GM20431 (cell line): Measurements from ENCODE around the gene ZBTB46.
"Not testable (repeated sequence)": the region's sequence is repeated elsewhere in the genome, so short reads cannot be mapped to it uniquely, and the experiment has no call there.

Experiments used
- in situ Hi-C: fragments of 300-500 bp; cut with MseI, MboI; formaldehyde crosslinking; loops from one replicate; pipeline ENCODE4 v1.15.0; 2020; ENCODE audit warnings: low sequenced_read_pairs; ENCODE audit not compliant: unreplicated experiment

The ZBTB46 gene

DNA sequence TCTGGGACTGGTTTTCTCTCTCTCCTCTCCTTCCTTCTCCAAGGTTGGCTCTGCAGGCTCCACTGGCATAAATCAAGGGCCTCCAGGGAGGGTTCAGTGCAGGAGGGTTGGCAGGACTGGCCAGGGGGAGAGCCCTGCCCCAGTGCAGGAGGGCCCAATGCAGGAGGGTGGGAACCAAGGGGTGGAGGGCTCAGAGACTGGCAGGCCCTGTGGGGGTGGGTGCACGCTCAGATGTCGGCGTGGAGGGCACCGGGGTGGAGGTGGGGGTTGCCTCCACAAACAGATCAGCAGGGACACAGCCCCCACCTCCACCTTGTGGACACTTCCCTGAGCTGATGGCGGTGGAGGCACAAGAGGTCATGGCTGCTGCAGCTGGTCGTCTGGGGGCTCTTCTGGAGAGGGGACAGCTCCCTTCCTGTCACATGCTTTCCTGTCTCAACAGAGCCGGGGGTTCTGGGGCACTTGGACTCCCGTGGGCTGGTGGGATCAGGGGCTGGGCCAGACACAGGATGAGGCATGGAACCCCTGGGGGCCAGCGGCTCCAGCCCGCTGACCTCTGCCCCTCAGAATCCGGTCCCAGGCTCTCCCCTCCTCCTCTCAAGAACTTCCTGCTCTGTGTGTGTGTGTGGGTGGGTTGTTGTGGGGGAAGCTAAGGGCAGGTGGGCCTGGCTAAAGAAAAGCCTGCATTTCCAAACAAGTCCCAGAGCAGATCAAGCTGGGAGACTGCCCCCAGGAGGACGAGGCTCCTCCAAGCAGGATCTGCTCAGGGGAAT, 27.5 kb upstream of the ZBTB46 start:
- in situ Hi-C loops, result no loop called here

DNA sequence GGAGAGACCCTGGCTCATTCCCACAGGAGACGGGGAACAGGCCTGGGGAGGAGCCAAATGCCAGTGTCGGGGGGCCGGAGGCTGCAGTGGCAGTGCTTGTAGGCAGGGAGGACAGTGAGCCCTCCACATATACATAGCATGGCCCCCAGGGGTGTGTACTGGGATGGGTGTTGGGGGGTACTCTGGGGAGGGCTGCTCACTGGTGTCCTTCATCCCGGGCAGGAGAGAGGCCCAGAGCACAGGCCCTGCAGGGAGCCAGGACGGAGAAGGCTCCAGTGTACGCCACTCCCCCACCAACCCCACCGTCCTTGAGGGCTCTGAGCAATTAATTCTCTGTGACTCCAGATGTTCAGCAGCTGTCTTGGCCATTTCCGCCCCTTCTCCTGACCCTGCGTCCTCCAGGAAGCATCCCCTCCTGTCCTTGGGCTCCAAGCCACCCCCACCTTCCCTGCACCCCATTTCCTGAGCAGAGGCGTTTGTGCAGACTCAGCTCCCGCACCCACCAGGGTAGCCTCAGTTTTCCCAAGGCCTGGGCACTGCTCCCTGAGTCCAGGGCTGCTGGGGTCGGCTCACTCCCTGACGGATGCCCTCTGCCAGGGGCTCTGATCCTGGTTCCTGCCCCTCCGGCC, 26.8 kb upstream of the ZBTB46 start:
- in situ Hi-C loops, result no loop called here

DNA sequence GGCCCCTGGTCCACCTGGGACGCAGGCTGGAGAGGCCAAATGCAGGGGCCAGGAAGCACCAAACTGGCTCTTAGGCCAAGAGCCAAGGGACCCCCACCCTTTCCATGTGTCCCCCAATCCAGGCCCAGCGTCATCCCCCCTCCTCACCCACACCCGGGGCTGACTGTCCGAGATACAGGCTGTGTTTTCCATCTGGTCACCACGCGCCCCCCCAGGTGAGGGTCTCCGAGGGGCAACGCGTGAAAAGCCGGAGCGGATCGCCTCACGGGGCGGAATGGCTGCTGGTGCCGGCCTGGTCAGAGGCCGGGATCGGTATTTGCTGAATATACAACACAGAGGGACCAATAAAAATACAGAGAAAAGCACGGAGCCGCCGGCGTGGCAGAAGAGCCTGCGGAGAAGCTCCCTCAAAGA, 25.0 kb upstream of the ZBTB46 start:
- in situ Hi-C loops, result no loop called here

DNA sequence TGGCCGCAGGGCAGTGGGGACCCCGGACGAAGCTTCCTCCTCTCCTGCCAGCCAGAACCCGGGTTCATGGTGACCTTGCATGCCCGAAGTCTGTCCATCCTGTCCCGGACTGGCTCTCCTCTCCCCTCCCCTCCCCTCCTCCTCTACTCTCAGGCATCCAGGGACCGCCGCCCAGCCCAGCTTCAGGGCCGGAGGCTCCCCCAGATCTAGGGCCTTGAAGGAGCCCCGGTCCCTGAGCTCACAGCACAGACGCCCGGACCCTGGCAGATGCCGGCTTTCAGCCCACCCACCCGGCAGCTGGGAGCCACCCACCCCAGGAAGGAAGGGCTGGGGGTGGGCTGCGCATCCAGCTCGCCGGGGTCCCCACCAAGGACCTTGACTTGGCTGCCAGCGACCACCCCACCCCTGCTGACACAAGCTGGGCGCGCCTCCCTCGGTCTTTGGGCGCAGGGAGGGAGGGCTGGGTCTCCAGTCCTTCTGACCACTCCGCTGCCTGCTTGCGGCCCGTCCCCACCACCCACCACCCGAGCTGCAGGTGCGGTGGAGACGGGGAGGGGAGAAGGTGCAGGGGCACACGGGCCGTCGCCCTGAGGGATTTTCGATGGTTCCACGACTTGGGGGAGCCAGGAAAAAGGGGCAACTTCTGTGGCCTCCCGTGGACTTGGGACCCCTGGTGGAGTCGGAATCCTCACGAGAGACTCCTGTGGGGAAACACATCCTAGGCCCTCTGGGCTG, 24.5 kb upstream of the ZBTB46 start:
- in situ Hi-C loops, result no loop called here

DNA sequence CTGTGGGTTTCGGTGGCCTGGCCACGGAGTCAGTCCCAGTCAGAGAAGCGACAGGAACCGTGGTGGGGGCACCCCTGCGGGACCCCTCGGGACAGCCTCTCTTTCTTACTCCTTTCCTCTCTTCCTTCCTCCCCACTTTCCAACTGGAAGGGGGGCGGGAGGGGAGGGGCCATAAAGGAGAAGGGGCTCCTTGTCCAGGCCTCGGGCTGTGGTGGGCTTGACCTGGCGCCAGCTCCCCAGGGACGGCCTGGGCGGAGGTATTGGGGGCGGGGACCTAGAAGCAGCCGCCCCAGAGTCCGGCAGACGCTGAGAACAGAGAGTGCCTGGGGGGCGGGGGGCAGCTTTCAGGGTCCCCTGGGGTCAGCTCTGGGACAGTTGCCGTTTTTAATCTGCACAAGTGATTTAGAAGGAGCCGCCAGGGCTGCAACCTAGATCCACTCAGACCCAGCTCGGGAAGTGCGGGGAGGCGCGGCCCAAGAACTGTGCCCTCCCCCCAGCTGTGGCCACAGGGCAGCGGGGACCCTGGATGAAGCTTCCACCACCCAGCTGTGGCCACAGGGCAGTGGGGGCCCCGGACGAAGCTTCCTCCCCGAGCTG, 23.8 kb upstream of the ZBTB46 start:
- in situ Hi-C loops, result no loop called here

DNA sequence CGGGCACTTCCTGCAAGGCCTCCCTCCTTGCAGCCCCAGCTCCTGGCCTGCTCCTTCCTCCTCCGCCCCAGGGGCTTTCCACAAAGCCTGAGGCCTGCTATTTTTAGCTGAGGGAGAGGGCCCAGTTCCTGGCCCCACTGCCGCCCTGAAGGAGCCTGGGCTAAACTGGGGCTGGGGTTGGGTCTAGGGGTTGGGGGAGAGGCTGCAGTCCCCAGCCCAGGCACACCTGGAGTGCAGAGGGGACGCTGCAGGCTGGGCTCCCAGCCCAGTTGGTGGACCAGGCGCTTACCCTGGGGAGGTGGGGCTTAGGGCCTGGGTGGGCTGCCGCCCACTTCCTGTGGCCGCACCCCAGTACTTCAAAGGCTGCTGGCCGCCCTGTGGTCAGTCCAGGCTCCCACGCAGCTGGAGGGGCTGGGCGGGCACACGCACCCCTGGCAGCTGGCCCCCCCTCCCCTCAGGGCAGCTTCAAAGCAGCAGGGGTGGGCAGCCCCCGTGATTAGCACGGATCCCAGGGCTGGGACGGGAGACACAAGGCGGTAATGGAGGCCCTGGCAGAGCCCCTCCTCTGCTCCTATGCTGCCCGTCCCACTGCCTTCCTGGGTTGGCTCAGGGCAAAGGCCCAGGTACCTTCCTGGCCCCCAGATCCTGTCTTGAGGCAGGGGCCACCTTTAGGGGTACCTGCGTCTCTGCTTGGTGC, 23.2 kb upstream of the ZBTB46 start:
- in situ Hi-C loops, result no loop called here

DNA sequence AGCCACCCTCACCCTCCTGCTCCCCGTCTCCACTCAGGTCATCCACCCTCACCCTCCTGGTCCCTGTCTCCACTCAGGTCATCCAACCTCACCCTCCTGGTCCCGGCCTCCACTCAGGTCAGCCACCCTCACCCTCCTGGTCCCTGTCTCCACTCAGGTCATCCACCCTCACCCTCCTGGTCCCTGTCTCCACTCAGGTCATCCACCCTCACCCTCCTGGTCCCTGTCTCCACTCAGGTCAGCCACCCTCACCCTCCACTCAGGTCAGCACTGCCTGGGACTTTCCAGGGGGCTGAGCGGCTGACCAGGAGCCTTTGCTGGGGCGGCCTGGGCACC, 22.6 kb upstream of the ZBTB46 start:
- in situ Hi-C loops, result not testable (repeated sequence)

DNA sequence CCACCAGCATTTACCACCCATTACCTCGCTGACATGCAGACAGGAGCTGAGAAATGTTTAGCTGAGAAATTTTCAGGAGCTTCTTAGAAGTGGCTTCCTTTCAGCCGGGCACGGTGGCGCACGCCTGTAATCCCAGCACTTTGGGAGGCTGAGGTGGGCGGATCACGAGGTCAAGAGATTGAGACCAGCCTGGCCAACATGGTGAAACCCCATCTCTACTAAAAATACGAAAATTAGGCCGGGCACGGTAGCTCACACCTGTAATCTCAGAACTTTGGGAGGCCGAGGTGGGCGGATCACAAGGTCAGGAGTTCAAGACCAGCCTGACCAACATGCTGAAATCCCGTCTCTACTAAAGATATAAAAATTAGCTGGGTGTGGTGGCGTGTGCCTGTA, 20.5 kb upstream of the ZBTB46 start:
- in situ Hi-C loops, result not testable (repeated sequence)

DNA sequence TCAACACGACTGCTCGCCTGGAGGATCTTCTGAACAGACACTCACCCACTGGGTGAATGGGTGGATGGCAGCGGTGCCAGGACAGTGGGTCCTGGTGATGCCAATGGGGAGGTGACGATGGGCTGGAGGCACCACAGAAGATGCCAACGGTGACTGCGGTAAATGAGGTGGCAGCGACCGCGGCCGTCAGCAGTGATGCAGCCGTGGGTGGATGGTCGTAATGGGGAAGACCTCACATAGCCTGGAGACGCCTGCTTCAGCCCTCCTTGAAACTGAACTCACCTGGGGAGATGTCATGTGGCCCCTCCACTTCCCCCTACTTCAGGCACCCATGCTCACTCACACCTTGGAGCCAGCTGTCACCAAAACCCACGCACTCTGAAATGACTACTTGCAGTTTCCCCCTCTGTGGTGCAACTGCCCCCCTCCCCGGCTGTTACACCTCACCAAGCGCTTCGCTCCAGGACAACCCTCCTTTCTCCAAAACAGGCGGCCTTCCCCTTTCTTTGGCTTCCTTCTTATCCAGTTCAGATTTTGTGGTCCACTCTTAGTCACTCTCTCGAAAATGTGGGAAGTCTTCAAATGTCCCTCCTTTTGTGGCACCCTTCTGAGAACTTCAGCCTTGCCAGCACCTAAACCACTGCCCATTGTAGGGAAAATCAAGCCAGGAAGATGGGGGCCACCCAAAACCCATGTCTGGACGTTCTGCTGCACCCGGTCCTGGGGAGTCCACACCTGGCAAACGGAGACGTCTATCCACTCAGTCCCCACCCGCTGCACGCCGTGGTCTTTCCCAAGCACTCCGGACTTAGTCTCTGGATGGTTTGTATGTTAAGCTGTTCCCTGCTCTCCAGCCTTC, 19.9 kb upstream of the ZBTB46 start:
- in situ Hi-C loops, result no loop called here

DNA sequence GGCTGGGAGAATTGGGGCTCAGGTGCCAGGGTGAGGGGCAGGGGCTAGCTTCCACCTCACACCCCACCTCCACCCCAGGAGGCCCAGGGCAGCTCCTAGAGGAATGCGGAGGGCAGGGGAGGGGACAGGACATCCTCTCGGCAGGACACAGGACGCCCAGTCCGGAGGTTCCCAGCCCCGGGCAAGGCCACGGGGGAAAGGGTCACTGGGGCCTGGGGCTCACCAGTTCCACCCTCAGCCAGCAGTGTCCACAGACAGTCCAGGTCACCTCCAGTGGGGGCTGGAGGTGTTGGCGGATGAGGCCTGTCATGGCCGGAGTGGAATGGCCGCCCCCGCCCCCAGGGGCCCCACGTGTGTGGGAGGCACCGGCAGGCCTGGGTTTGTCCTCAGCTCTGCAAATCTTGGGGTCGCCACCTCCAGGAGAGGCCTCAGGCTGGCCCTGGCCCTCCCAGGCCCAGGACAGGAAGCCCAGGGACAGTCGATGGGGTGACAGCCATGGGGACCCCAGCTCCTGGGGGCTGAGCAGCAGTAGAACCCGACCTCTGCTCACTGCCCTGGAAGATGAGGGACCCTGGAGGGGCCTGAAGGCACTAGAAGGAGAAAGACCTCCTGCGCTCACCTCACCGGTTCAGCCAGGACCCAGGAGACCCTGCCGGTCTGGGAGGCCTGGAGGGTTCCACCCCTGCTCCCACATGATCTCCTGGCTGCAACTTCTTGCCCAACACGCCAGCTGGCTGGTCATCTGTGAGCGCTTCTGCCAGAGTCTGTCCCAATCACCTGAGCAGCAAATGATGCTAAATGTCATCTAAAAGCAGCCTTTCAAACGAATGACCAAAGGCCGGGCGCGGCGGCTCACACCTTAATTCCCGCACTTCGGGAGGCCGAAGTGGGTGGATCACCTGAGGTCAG, 17.2 kb upstream of the ZBTB46 start:
- in situ Hi-C loops, result no loop called here

DNA sequence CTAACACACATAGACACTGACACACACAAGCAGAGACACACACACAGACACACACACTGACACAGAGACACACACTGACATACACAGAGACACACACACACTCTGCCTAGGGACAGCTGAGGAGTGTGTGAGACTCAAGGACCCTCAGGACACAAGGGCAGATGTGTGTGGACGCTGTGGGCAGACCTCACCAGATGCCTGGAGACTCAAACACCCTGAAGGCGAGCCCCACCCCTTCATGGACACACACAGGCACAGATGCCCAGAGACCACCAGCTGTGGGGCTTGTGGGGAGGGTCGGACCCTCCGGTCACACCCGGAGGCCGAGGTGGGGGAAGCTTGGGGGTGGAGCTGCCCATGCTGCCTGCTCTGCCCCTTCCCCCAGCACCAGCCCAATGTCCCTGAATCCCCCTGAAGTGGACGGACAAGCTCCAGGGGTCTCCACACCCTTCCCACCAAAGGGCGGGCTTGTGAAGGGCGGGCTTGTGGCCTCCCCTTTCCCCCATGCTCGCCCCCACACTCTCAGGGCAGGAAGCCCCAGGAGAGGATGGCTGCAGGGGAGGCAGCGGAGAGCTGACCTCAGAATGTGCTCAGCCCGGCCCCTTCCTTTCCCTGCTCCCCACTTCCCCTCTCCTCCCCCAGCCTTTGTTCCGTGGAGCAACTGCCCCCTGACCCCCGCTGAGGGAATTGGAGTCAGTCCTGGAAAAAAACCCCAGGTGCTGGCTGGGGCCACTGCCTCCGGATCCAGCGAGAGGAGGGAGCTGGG, 16.4 kb upstream of the ZBTB46 start:
- in situ Hi-C loops, result no loop called here

DNA sequence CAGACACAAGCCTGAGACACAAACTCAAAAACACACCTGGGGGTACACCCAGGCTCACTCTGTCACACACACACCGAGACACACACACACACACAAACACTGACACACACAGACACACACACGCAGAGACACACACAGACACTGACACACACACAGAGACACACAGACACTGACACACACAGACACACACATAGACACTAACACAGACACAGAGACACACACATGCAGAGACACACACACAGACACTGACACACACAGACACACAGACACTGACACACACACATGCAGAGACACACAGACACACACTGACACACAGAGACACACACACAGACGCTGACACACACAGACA, 15.8 kb upstream of the ZBTB46 start:
- in situ Hi-C loops, result no loop called here

DNA sequence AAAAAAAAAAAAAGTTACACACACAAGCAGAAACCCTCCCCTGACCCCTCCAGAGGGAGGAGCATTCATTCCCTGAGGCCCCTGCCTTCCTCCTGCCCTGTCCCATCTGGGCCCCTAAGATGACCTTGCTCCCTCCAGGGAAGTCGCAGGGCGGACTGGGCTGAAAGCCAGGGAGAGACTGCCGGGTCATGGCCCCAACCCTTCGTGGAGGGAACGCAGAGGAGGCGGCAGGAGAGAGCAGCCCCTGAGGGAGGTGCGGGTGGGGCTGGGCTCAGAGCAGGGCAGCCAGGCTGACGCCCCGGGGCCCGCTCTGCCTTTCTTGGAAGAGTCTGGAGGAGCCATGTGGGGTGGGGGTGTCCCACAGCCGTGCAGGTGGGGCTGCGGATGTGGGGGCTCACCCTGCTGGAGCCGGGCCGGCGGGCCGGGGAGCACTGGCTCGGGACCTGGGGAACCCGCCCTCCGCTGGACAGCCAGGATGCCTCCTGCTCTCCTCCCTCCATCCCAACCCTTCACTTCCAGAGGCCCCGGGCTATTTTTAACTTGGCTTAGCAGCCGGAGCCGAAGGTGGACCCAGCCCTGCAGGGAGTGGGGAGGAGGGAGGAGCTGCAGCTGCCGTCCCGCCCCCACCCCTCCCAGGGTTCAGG, 15.2 kb upstream of the ZBTB46 start:
- in situ Hi-C loops, result no loop called here

DNA sequence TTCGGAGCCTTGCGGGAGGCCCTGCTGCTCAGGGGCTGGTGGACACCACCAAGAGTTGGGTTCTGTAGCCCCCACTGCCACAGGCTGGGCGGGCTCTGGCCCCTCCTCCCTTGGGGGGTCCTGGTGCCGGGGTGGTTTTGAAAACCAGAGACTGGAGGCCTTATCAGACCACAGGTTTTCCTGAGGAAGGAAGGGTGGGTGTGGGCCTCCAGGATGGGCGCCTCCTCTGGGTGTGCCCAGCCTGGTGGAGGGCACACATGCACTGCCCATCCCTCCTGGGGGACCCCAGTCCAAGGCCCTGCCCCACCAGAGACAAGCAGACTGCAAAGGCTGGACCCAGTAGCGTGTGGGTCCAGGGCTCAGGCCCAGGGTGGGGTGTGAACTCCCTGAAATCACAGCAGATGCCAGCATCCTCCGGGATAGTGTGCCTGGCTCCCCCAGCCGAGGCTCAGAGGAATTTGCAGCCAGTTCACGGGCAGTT, 13.5 kb upstream of the ZBTB46 start:
- in situ Hi-C loops, result no loop called here

DNA sequence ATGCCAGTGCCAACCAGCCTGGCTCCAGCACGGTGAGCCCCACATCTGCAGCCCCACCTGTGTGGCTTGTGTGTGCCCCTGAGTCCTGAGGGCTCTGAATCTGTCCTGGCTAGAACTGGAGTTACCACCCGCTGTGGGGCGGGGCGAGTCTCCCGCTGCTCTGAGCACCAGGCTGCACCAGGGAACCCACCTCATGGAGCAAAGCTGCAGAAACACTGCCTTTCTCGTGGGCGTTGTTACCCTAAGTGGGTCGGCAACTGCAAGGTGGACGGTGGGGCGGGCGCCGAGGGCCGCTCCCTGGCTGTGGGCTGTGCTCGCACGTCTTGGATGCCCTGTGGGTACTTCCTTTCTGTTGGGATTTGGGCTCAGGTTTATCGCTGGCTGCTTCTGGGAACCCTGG, 12.7 kb upstream of the ZBTB46 start:
- in situ Hi-C loops, result no loop called here

DNA sequence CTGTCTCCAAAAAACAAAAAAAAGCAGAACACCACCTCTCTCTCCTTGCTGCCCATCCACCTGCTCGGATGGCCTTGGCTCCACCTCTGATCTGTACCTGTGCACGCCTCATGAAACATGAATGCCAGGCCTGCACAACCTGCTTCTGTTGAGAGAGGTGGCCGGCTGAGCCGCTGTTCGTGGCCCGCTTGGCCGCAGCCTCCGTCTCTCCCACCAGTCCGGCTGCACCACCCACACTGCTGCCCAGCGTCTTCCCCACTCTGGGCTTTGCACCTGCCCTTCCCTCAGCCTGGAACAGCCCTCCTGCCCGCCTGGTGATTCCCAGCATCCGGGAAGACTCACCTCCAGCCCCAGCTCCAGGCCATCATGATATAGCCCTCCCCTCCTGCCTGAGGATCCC, 12.2 kb upstream of the ZBTB46 start:
- in situ Hi-C loops, result no loop called here

DNA sequence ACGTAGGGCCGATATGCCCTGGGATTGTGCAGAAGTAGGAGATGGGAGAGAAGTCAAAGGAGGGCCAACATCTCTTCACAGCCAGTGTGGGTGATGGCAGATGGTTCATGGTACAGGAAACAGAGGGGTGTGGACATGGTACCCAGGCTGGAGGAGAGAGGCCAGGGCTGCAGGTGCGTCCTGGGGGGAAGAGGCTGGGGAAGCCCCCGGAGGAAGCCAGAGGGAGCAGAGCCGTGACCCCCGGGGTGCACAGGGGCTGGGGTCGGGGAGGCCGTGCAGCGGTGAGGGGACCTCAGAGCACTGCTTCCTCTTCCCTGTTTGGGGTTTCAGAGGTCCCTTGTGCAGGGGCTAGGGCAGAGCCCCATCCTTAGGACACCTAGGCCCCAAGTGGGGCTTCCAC, 11.2 kb upstream of the ZBTB46 start:
- in situ Hi-C loops, result no loop called here
